ENCODE results near the gene ADGRD1. TPM values are rescaled to one million over a fixed set of nuclear protein-coding genes. Genes with fewer than 3 reads are reported as not detected.

ADGRD1 gene
- total and polyA plus RNA-seq, 2 of the 8 experiments (the other 6 are each of a cell fraction or from before 2014, with no cell fraction given): 0.36 to 0.48 TPM

DNA sequence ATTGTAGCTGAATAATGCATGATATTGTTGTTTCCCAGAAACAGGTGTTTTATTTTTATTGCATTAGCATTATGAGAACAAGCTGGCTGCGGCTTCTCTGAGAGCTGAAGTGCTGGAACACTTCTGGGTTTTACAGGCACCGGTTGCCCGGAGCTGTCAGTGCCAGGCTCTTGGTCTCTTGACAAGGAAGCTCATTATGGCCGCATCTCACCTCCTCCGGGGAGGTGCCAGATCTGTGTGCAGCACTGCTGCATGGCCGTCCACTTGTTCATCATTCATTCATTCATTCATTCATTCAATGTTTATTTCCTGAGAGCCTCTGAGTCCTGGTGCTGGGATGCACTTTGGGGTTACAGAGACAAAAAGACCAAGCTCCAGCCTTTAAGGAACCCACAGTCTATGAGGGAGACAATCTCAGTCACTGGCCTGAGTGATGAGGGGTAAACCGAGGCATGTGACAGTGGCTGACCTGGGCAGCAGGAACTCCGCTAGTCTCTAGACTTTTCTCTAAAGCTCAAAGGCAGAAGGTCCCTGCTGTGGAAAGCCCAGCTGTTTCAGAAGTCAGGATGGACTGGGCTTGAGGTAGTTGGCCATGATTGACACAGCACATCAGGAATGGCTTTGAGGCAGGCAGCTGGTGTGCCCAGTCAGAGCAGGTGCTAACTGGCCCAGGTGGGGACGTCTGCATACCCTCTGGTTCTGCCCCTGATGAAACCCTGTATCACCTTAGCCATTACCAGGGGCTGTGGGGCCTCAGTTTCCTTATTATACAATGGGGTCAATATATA is 181.0 kb downstream of the ADGRD1 start:
- H3K9me3 ChIP-seq (ENCODE audit: insufficient read depth in 2 of 2, low read depth in 1 of 2, low read length in 1 of 2): no peaks in the 10 kb centered on the region
- TF ChIP-seq TBP (IDR thresholded peaks at IDR 0.05; ENCODE audit: low read depth, low read length) (no peak), KDM5A (IDR thresholded peaks at IDR 0.05; ENCODE audit: low read length) (no peak), CREB1 (IDR thresholded peaks at IDR 0.05) (no peak), NANOG (IDR thresholded peaks at IDR 0.05; ENCODE audit: insufficient read depth, low read depth, low read length, poor library complexity, severe bottlenecking) (no peak), BRCA1 (IDR thresholded peaks at IDR 0.05; ENCODE audit: low read depth, low read length) (no peak), RBBP5 (IDR thresholded peaks at IDR 0.05; ENCODE audit: borderline replicate concordance, low read depth, low read length) (no peak), CTCF (IDR thresholded peaks at IDR 0.05; ENCODE audit: control extremely low read depth in 1 of 3, insufficient read depth in 1 of 3, low read depth in 1 of 3, low read length in 3 of 3) (no peak)
- no peak overlapping the region for H2BK120ac ChIP-seq (replicated peaks; ENCODE audit: low read depth, low read length)
- no peaks in the 10 kb centered on the region for H3K79me1 ChIP-seq (ENCODE audit: low read depth, low read length)
- H3K36me3 ChIP-seq (ENCODE audit: control insufficient read depth in 2 of 4, insufficient read depth in 4 of 4, low read length in 3 of 4): no peaks in the 10 kb centered on the region
- POLR2A ChIA-PET (ENCODE audit: partially characterized antibody): interaction anchor here (0.8 kb wide), 1 partner anchor 487 kb away, joined by 3 read pairs; no protein-coding TSS in a partner anchor
- H2BK20ac ChIP-seq (ENCODE audit: low read length): no peak overlapping the region
- no peak overlapping the region for H3K4ac ChIP-seq (replicated peaks; ENCODE audit: insufficient read length, low read depth, low read length)
- H3K18ac ChIP-seq (ENCODE audit: extremely low read depth, low read length): no peak overlapping the region
- H4K5ac ChIP-seq (ENCODE audit: insufficient read length, low read depth, low read length): no peak overlapping the region
- no peak overlapping the region for H2AK5ac ChIP-seq (ENCODE audit: low read depth, low read length)
- DNase-seq (ENCODE audit: low read depth in 1 of 2, low spot score in 2 of 2) (no peak), FAIRE-seq (no peak)
- no peak overlapping the region for H3K4me2 ChIP-seq (ENCODE audit: insufficient read depth in 1 of 2, low read depth in 2 of 2, low read length in 2 of 2)
- no peaks in the 10 kb centered on the region for H3K79me2 ChIP-seq (ENCODE audit: control insufficient read depth in 1 of 2, insufficient read depth in 2 of 2, low read length in 2 of 2)
- no peak overlapping the region for H4K91ac ChIP-seq (replicated peaks; ENCODE audit: insufficient read length, low read length)
- H3K4me1 ChIP-seq (replicated peaks in 1 of 4; ENCODE audit: control insufficient read depth in 3 of 4, insufficient read depth in 4 of 4, low read length in 3 of 4): peaks cover 0 to 5% (median 2%) of the 10 kb centered on the region in 4 experiments; a peak in 1 of 7 replicates
- H3K56ac ChIP-seq (replicated peaks; ENCODE audit: insufficient read length, low read depth, low read length): no peak overlapping the region
- H3K27me3 ChIP-seq (replicated peaks in 1 of 4; ENCODE audit: control insufficient read depth in 3 of 4, extremely low read depth in 1 of 4, insufficient read depth in 3 of 4, low read length in 3 of 4): peaks cover 0 to 2% (median 0%) of the 10 kb centered on the region in 4 experiments; a peak in 1 of 7 replicates
- no peak overlapping the region for H2BK12ac ChIP-seq (ENCODE audit: low read depth, low read length)
- no peak overlapping the region for H3K4me3 ChIP-seq (ENCODE audit: extremely low read depth in 1 of 4, insufficient read depth in 2 of 4, low read depth in 3 of 4, low read length in 4 of 4)
- no peak overlapping the region for H3K27ac ChIP-seq (ENCODE audit: low read depth, low read length)
- 90% methylated on average over 9 of the region's 9 CpGs; no CpG with 5 or more reads in 1 of the 2 experiments for WGBS, 2 experiments (ENCODE audit: extremely low coverage in 1 of 2, insufficient coverage in 1 of 2, insufficient read length in 1 of 2, insufficient replicate concordance in 2 of 2, low coverage in 1 of 2, low lambda C conversion rate in 2 of 2, missing lambda C conversion rate in 1 of 2)
- CTCF ChIA-PET (ENCODE audit: partially characterized antibody): interaction anchor here (1.3 to 9.6 kb wide), 6 partner anchors 17 to 321 kb away, joined by 3 to 196 read pairs (median 23); no protein-coding TSS in a partner anchor
- no peak overlapping the region for H2BK15ac ChIP-seq (ENCODE audit: low read length)
- no peak overlapping the region for H4K8ac ChIP-seq (ENCODE audit: extremely low read depth, insufficient read depth, low read length)
- H2AFZ ChIP-seq (ENCODE audit: low read length): no peak overlapping the region
- no peak overlapping the region for H3K9ac ChIP-seq (replicated peaks in 1 of 4; ENCODE audit: extremely low read depth in 1 of 4, low read depth in 3 of 4, low read length in 3 of 4)
- H2BK5ac ChIP-seq (ENCODE audit: low read depth, low read length): no peak overlapping the region
- no peak overlapping the region for H3K14ac ChIP-seq (ENCODE audit: insufficient read length)
- H3K23me2 ChIP-seq (ENCODE audit: low read depth, low read length): no peaks in the 10 kb centered on the region; the same call in 1 of the 2 replicates
- H4K20me1 ChIP-seq (replicated peaks in 1 of 2; ENCODE audit: control insufficient read depth in 1 of 2, insufficient read depth in 2 of 2, low read length in 2 of 2): no peaks in the 10 kb centered on the region
- no peak overlapping the region for H3K23ac ChIP-seq (ENCODE audit: insufficient read length)

All from H1 (cell line).